ENCODE data around the gene ZDHHC11B.
"Not testable (repeated sequence)": the region's sequence is repeated elsewhere in the genome, so short reads cannot be mapped to it uniquely, and the experiment has no call there.

The ZDHHC11B gene

GRCh38 chr5:815449-815848 lies 30.9 kb upstream of the ZDHHC11B start:
- H3K4me1 ChIP-seq (ENCODE audit: insufficient read depth, insufficient read length) = no peaks in the 10 kb centered on the region
- no peak overlapping the region for H3K9ac ChIP-seq (ENCODE audit: insufficient read length, low read depth)
- no peak for DNase-seq (ENCODE audit: low read depth, low spot score)
- no peaks in the 10 kb centered on the region for H3K9me3 ChIP-seq (ENCODE audit: insufficient read depth, low read length)
- TF ChIP-seq ZNF274 (IDR thresholded peaks at IDR 0.05; ENCODE audit: low read depth, low read length) (no peak), YY1 (IDR thresholded peaks at IDR 0.05; ENCODE audit: insufficient read depth, insufficient read length) (no peak), SUZ12 (IDR thresholded peaks at IDR 0.05; ENCODE audit: extremely low read depth, insufficient read depth, insufficient read length) (no peak)
- H3K27me3 ChIP-seq (ENCODE audit: insufficient read depth, insufficient read length) = no peaks in the 10 kb centered on the region
- H3K36me3 ChIP-seq (ENCODE audit: insufficient read depth, insufficient read length, low read length) = peaks cover 33% of the 10 kb centered on the region
- H3K4me3 ChIP-seq (ENCODE audit: insufficient read length, low read depth) = no peak overlapping the region

GRCh38 chr5:813575-813974 lies 29.0 kb upstream of the ZDHHC11B start:
- not testable (repeated sequence) for H3K4me1 ChIP-seq (ENCODE audit: insufficient read depth, insufficient read length); H3K4me3 ChIP-seq (ENCODE audit: insufficient read length, low read depth); H3K27me3 ChIP-seq (ENCODE audit: insufficient read depth, insufficient read length); H3K9ac ChIP-seq (ENCODE audit: insufficient read length, low read depth); DNase-seq (ENCODE audit: low read depth, low spot score); H3K9me3 ChIP-seq (ENCODE audit: insufficient read depth, low read length)
- peaks cover 26% of the 10 kb centered on the region for H3K36me3 ChIP-seq (ENCODE audit: insufficient read depth, insufficient read length, low read length)

GRCh38 chr5:811384-811783 lies 26.9 kb upstream of the ZDHHC11B start:
- not testable (repeated sequence) for H3K36me3 ChIP-seq (ENCODE audit: insufficient read depth, insufficient read length, low read length); H3K4me1 ChIP-seq (ENCODE audit: insufficient read depth, insufficient read length); H3K4me3 ChIP-seq (ENCODE audit: insufficient read length, low read depth); H3K9ac ChIP-seq (ENCODE audit: insufficient read length, low read depth); H3K9me3 ChIP-seq (ENCODE audit: insufficient read depth, low read length); H3K27me3 ChIP-seq (ENCODE audit: insufficient read depth, insufficient read length); DNase-seq (ENCODE audit: low read depth, low spot score)

GRCh38 chr5:807719-808514 lies 23.4 kb upstream of the ZDHHC11B start:
- not testable (repeated sequence) for H3K4me1 ChIP-seq (ENCODE audit: insufficient read depth, insufficient read length); H3K4me3 ChIP-seq (ENCODE audit: insufficient read length, low read depth); H3K9me3 ChIP-seq (ENCODE audit: insufficient read depth, low read length); H3K27me3 ChIP-seq (ENCODE audit: insufficient read depth, insufficient read length); H3K36me3 ChIP-seq (ENCODE audit: insufficient read depth, insufficient read length, low read length); DNase-seq (ENCODE audit: low read depth, low spot score); H3K9ac ChIP-seq (ENCODE audit: insufficient read length, low read depth)

- Histone ChIP-seq H3K4me1 (ENCODE audit: insufficient read depth, insufficient read length) (no peaks in the 10 kb centered on the region), H3K9ac (ENCODE audit: insufficient read length, low read depth) (no peak overlapping the region), H3K27me3 (ENCODE audit: insufficient read depth, insufficient read length) (no peaks in the 10 kb centered on the region), H3K36me3 (ENCODE audit: insufficient read depth, insufficient read length, low read length) (no peaks in the 10 kb centered on the region), H3K9me3 (ENCODE audit: insufficient read depth, low read length) (peaks cover 8% of the 10 kb centered on the region), H3K4me3 (ENCODE audit: insufficient read length, low read depth) (no peak overlapping the region)
- DNase-seq (ENCODE audit: low read depth, low spot score) = no peak
- TF ChIP-seq SUZ12 (IDR thresholded peaks at IDR 0.05; ENCODE audit: extremely low read depth, insufficient read depth, insufficient read length) (no peak), ZNF274 (IDR thresholded peaks at IDR 0.05; ENCODE audit: low read depth, low read length) (no peak), YY1 (IDR thresholded peaks at IDR 0.05; ENCODE audit: insufficient read depth, insufficient read length) (no peak)
Observed at GRCh38 chr5:801472-801871, 16.9 kb upstream of the ZDHHC11B start.

- H3K27me3 ChIP-seq (ENCODE audit: insufficient read depth, insufficient read length); H3K4me3 ChIP-seq (ENCODE audit: insufficient read length, low read depth); H3K36me3 ChIP-seq (ENCODE audit: insufficient read depth, insufficient read length, low read length); H3K4me1 ChIP-seq (ENCODE audit: insufficient read depth, insufficient read length); H3K9ac ChIP-seq (ENCODE audit: insufficient read length, low read depth); H3K9me3 ChIP-seq (ENCODE audit: insufficient read depth, low read length); DNase-seq (ENCODE audit: low read depth, low spot score): not testable (repeated sequence)
Observed at GRCh38 chr5:801055-801454, 16.5 kb upstream of the ZDHHC11B start.

GRCh38 chr5:798505-799138 lies 14.1 kb upstream of the ZDHHC11B start:
- peaks cover 20% of the 10 kb centered on the region; the same call in 1 of the 2 replicates for H3K9me3 ChIP-seq (ENCODE audit: insufficient read depth, low read length)
- H3K36me3 ChIP-seq (ENCODE audit: insufficient read depth, insufficient read length, low read length); DNase-seq (ENCODE audit: low read depth, low spot score); H3K4me3 ChIP-seq (ENCODE audit: insufficient read length, low read depth); H3K9ac ChIP-seq (ENCODE audit: insufficient read length, low read depth); H3K4me1 ChIP-seq (ENCODE audit: insufficient read depth, insufficient read length); H3K27me3 ChIP-seq (ENCODE audit: insufficient read depth, insufficient read length): not testable (repeated sequence)

- H3K36me3 ChIP-seq (ENCODE audit: insufficient read depth, insufficient read length, low read length); DNase-seq (ENCODE audit: low read depth, low spot score); H3K4me3 ChIP-seq (ENCODE audit: insufficient read length, low read depth); H3K4me1 ChIP-seq (ENCODE audit: insufficient read depth, insufficient read length); H3K27me3 ChIP-seq (ENCODE audit: insufficient read depth, insufficient read length); H3K9ac ChIP-seq (ENCODE audit: insufficient read length, low read depth): not testable (repeated sequence)
- H3K9me3 ChIP-seq (ENCODE audit: insufficient read depth, low read length) = peaks cover 21% of the 10 kb centered on the region; the same call in 1 of the 2 replicates
Observed at GRCh38 chr5:797986-798385, 13.5 kb upstream of the ZDHHC11B start.

- DNase-seq (ENCODE audit: low read depth, low spot score); H3K27me3 ChIP-seq (ENCODE audit: insufficient read depth, insufficient read length); H3K4me1 ChIP-seq (ENCODE audit: insufficient read depth, insufficient read length); H3K4me3 ChIP-seq (ENCODE audit: insufficient read length, low read depth); H3K36me3 ChIP-seq (ENCODE audit: insufficient read depth, insufficient read length, low read length); H3K9ac ChIP-seq (ENCODE audit: insufficient read length, low read depth): not testable (repeated sequence)
- peaks cover 24% of the 10 kb centered on the region; the same call in 1 of the 2 replicates for H3K9me3 ChIP-seq (ENCODE audit: insufficient read depth, low read length)
Observed at GRCh38 chr5:795873-796272, 11.3 kb upstream of the ZDHHC11B start.

- H3K9me3 ChIP-seq (ENCODE audit: insufficient read depth, low read length) = peaks cover 24% of the 10 kb centered on the region; the same call in 1 of the 2 replicates
- not testable (repeated sequence) for H3K36me3 ChIP-seq (ENCODE audit: insufficient read depth, insufficient read length, low read length); H3K4me1 ChIP-seq (ENCODE audit: insufficient read depth, insufficient read length); DNase-seq (ENCODE audit: low read depth, low spot score); H3K4me3 ChIP-seq (ENCODE audit: insufficient read length, low read depth); H3K9ac ChIP-seq (ENCODE audit: insufficient read length, low read depth); H3K27me3 ChIP-seq (ENCODE audit: insufficient read depth, insufficient read length)
Observed at GRCh38 chr5:794948-795347, 10.4 kb upstream of the ZDHHC11B start.

- H3K27me3 ChIP-seq (ENCODE audit: insufficient read depth, insufficient read length); H3K36me3 ChIP-seq (ENCODE audit: insufficient read depth, insufficient read length, low read length); DNase-seq (ENCODE audit: low read depth, low spot score); H3K4me1 ChIP-seq (ENCODE audit: insufficient read depth, insufficient read length); H3K9ac ChIP-seq (ENCODE audit: insufficient read length, low read depth); H3K4me3 ChIP-seq (ENCODE audit: insufficient read length, low read depth); H3K9me3 ChIP-seq (ENCODE audit: insufficient read depth, low read length): not testable (repeated sequence)
Observed at GRCh38 chr5:788703-789102, 4.2 kb upstream of the ZDHHC11B start.
